D721Med (cell line): ENCODE results near the gene RRP1.

Source experiments
- DNase-seq: peaks from one replicate; pipeline ENCODE4 v3.0.0; 2011; ENCODE audit warnings: low spot score; ENCODE audit not compliant: insufficient read length
- FAIRE-seq: peaks from 2 replicates; lab custom pipeline; 2011; peaks lifted over from hg19 to GRCh38; lab: Jason Lieb, UNC
- CTCF ChIP-seq: IDR thresholded peaks from 2 replicates; pipeline ENCODE4 v1.5.1; 2012; ENCODE audit warnings: mild to moderate bottlenecking, control low read depth; ENCODE audit not compliant: insufficient read depth; ENCODE audit errors: missing control alignments

Gene RRP1

DNA sequence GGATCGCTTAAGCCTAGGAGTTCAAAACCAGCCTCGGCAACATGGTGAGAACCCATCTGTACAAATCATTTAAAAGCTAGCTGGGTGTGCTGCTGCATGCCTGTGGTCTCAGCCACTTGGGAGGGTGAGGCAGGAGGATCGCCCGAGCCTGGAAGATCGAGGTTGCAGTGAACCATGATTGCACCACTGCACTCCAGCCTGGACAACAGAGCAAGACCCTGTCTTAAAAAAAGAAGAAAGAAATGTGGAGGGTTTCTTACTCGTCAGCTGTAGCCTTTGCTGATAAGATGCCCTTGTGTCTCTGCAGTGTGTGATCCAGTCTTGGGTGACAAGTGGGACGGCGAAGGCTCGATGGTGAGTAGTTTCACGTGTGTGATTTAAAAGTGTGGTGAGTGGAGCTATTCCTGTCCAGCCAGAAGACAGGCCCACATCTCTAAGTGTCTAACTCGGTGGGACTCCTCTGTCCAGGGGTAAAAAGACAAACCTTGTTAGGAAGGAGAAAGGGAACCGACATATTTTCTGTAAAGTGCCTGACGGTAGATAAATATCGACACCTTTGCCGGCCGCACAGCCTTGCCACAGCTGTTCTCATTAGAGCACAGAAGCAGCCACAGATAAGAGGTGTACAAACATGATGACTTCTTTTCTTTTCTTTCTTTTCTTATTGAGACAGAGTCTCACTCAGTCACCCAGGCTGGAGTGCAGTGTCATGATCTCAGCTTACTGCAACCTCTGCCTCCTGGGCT lies 43.4 kb upstream of the RRP1 start:
- DNase-seq, result no peak
- no peak for TF ChIP-seq CTCF
- FAIRE-seq, result no peak

- TF ChIP-seq CTCF, result no peak
- no peak for FAIRE-seq
- DNase-seq, result no peak
Measured at GRCh38 chr21:43748622-43749021, 40.8 kb upstream of the RRP1 start.

DNA sequence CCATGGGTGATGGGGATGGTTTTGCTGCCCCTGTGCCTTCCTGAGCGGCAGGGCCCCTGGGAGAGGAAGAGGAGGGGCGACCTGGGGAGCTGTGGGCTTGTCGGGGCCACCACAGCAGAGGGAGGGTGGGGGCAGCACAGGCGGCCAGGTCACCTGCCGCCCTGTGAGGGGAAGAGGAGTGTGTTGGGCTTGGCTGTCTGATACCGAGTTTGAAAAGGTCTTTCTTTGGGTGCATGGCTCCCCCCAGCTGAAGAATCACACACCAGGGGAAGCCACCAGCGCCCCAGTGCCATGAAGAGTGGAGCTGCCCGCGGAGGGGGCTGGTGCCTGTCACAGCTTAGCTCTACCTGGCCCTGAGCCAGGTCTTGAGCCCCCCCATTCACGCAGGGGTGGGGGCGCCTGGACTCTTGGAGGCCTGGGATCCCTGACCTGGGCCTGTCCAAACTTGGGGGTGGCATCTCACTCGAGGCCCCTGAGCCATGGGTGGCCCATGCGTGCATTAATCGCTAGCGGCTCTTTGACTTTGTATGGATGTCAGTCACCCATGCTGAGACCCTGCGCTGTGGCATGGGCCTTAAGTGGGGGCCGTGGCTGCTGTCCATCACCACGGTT lies 39.6 kb upstream of the RRP1 start:
- DNase-seq (no peak), FAIRE-seq (no peak)
- TF ChIP-seq CTCF, result no peak

DNA sequence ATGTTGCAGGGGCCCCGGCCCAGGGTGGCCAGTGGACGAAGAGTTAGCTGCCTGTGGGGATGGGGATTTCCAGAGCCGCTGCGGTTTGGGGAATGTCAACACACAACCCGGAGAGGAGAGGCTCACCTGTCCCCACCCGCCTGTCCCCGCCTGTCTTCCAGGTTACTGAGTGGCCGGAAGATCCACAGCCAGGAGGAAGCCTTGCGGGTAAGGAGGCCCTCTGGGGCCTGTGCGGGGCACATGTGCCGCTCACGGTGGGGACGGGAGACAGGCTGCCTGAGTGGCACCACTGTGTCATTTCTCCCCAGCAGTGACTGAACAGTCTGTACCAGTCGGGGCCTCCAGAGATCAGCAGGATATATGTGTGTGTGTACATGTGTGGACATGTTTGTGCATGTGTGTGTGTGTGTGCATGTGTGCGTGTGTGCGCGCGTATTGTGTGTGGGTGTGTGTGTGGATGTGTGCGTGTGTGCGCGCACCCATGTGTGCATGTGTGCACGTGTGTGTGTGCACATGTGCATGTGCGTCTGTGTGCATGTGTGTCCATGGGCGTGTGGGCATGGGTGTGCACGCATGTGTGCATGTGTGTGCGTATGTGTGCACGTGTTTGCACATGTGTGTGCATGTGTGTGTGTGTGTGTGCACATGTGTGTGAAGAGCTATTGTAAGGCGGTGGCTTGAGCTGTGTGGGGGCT lies 38.9 kb upstream of the RRP1 start:
- FAIRE-seq (no peak), DNase-seq (no peak)
- no peak for TF ChIP-seq CTCF

- FAIRE-seq (no peak), DNase-seq (no peak)
- no peak for TF ChIP-seq CTCF
Measured at GRCh38 chr21:43751955-43752591, 37.3 kb upstream of the RRP1 start.

DNA sequence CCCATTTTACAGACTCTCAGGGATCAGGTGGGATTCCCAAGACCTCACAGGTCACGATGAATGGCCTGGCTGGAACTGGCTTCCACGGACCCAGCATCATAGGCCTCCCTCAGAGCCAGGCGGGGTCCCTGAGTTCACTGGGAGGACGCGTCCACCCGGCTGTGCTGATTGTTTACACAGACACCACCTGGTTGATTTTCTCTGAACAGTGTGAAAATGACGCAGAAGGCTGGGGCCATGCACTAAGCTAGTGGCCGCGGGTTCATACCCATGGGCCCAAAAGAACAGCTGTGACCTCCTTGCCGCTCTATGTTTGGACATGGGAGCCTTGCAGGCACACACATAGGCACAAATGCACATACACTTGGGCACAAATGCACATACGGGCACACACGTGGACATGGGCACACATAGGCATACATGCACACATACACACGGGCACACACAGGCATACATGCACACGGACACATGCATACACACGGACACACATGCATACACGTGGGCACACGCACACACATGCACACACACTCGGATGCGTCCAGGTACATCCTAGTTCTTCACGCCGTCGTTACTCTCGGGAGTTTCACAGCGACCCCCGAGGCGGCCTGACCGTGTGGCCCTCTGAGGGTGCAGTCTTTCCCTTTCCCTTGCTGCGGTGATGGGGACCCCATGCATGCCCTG lies 36.5 kb upstream of the RRP1 start:
- TF ChIP-seq CTCF, result no peak
- DNase-seq (no peak), FAIRE-seq (no peak)
